NCI-H446 (cell line): ENCODE data around the gene CYP2J2.
"Not testable (repeated sequence)": the region's sequence is repeated elsewhere in the genome, so short reads cannot be mapped to it uniquely, and the experiment has no call there.

ENCODE experiments used
- DNase-seq, 2 experiments: peaks; one replicate each; lab custom pipeline; 2025; lab: John Stamatoyannopoulos, UW

Gene CYP2J2

GRCh38 chr1:59926381-59927123 lies at the start of gene CYP2J2:
Gene CYP2J2 (minus strand): TSS chr1:59926773. CDS start chr1:59926746, 27 bp downstream.
- DNase-seq = peak; percentile 13 to 62

GRCh38 chr1:59973719-59974118 lies 47.1 kb upstream of the CYP2J2 start:
- no peak for DNase-seq

- peak; percentile 96 to 98 for DNase-seq
Measured at GRCh38 chr1:59972216-59972927, 45.8 kb upstream of the CYP2J2 start.

GRCh38 chr1:59971464-59971911 lies 44.9 kb upstream of the CYP2J2 start:
- peak; percentile 85 to 92 for DNase-seq

GRCh38 chr1:59969542-59970175 lies 43.1 kb upstream of the CYP2J2 start:
- DNase-seq = not testable (repeated sequence)

- DNase-seq = not testable (repeated sequence)
Measured at GRCh38 chr1:59968746-59969145, 42.2 kb upstream of the CYP2J2 start.

GRCh38 chr1:59967780-59968179 lies 41.2 kb upstream of the CYP2J2 start:
- DNase-seq = no peak

GRCh38 chr1:59967141-59967697 lies 40.6 kb upstream of the CYP2J2 start:
- no peak for DNase-seq

- no peak for DNase-seq
Measured at GRCh38 chr1:59952065-59952464, 25.5 kb upstream of the CYP2J2 start.

GRCh38 chr1:59949648-59950047 lies 23.1 kb upstream of the CYP2J2 start:
- DNase-seq = no peak

- no peak for DNase-seq
Measured at GRCh38 chr1:59948990-59949389, 22.4 kb upstream of the CYP2J2 start.

GRCh38 chr1:59947047-59947938 lies 20.7 kb upstream of the CYP2J2 start:
- peak; percentile 66 to 79 for DNase-seq

- no peak for DNase-seq
Measured at GRCh38 chr1:59945790-59946189, 19.2 kb upstream of the CYP2J2 start.

- no peak for DNase-seq
Measured at GRCh38 chr1:59939393-59939792, 12.8 kb upstream of the CYP2J2 start.

- no peak for DNase-seq
Measured at GRCh38 chr1:59937636-59938210, 11.2 kb upstream of the CYP2J2 start.

GRCh38 chr1:59936358-59936821 lies 9.8 kb upstream of the CYP2J2 start:
- no peak for DNase-seq

- DNase-seq = no peak
Measured at GRCh38 chr1:59928996-59929395, 2.4 kb upstream of the CYP2J2 start.

- peak in 1 of 2 experiments; percentile 28 for DNase-seq
Measured at GRCh38 chr1:59927213-59927612, 640 bp upstream of the CYP2J2 start.

- no peak for DNase-seq
Measured at GRCh38 chr1:59924653-59925052, 1.9 kb downstream of the CYP2J2 start.

- DNase-seq = not testable (repeated sequence)
Measured at GRCh38 chr1:59921258-59921899, 5.2 kb downstream of the CYP2J2 start.
